ENCODE results near the gene KCNJ1. TPM values are rescaled to one million over a fixed set of nuclear protein-coding genes. Genes with fewer than 3 reads are reported as not detected.

Gene KCNJ1
- total and polyA plus RNA-seq, 2 of the 8 experiments (the other 6 are each of a cell fraction or from before 2014, with no cell fraction given): 0.17 to 0.23 TPM

GRCh38 chr11:128872094-128872493 is 5.0 kb upstream of the KCNJ1 start:
- H3K36me3 ChIP-seq (ENCODE audit: control insufficient read depth in 2 of 4, insufficient read depth in 4 of 4, low read length in 3 of 4): no peaks in the 10 kb centered on the region
- 11% methylated on average over 6 of the region's 6 CpGs; no CpG with 5 or more reads in 1 of the 2 experiments for WGBS, 2 experiments (ENCODE audit: extremely low coverage in 1 of 2, insufficient coverage in 1 of 2, insufficient read length in 1 of 2, insufficient replicate concordance in 2 of 2, low coverage in 1 of 2, low lambda C conversion rate in 2 of 2, missing lambda C conversion rate in 1 of 2)
- TF ChIP-seq CEBPB (IDR thresholded peaks at IDR 0.05; ENCODE audit: low read depth, low read length): no peak
- no peak for TF ChIP-seq KDM4A (IDR thresholded peaks at IDR 0.05; ENCODE audit: low read depth, low read length, severe bottlenecking)
- no peak overlapping the region for H3K27ac ChIP-seq (ENCODE audit: low read depth, low read length)
- peak; percentile 13 for FAIRE-seq
- H4K5ac ChIP-seq (ENCODE audit: insufficient read length, low read depth, low read length): no peak overlapping the region
- H3K9ac ChIP-seq (replicated peaks in 1 of 4; ENCODE audit: extremely low read depth in 1 of 4, low read depth in 3 of 4, low read length in 3 of 4): no peak overlapping the region; a peak in 1 of 7 replicates
- no peak overlapping the region for H4K8ac ChIP-seq (ENCODE audit: extremely low read depth, insufficient read depth, low read length)
- H4K20me1 ChIP-seq (replicated peaks in 1 of 2; ENCODE audit: control insufficient read depth in 1 of 2, insufficient read depth in 2 of 2, low read length in 2 of 2): no peaks in the 10 kb centered on the region
- no peak overlapping the region for H2BK20ac ChIP-seq (ENCODE audit: low read length)
- H2AFZ ChIP-seq (ENCODE audit: low read length): no peak overlapping the region
- no peaks in the 10 kb centered on the region for H3K79me1 ChIP-seq (ENCODE audit: low read depth, low read length)
- no peak overlapping the region for H2BK12ac ChIP-seq (ENCODE audit: low read depth, low read length)
- no peak overlapping the region for H3K18ac ChIP-seq (ENCODE audit: extremely low read depth, low read length)
- peak overlapping the region in 1 of 4 experiments; percentile 35; a peak in 3 of 8 replicates for H3K4me3 ChIP-seq (ENCODE audit: extremely low read depth in 1 of 4, insufficient read depth in 2 of 4, low read depth in 3 of 4, low read length in 4 of 4)
- H3K14ac ChIP-seq (ENCODE audit: insufficient read length): no peak overlapping the region
- H3K4ac ChIP-seq (replicated peaks; ENCODE audit: insufficient read length, low read depth, low read length): no peak overlapping the region
- no peak overlapping the region for H4K91ac ChIP-seq (replicated peaks; ENCODE audit: insufficient read length, low read length)
- H2BK5ac ChIP-seq (ENCODE audit: low read depth, low read length): peak overlapping the region; percentile 50; the same call in 1 of the 2 replicates
- no peak for DNase-seq (ENCODE audit: low read depth in 1 of 2, low spot score in 2 of 2)
- no peaks in the 10 kb centered on the region for H3K23me2 ChIP-seq (ENCODE audit: low read depth, low read length)
- no peak overlapping the region for H2AK5ac ChIP-seq (ENCODE audit: low read depth, low read length)
- no peak overlapping the region for H3K56ac ChIP-seq (replicated peaks; ENCODE audit: insufficient read length, low read depth, low read length)
- no peak overlapping the region for H2BK15ac ChIP-seq (ENCODE audit: low read length)
- H3K4me1 ChIP-seq (replicated peaks in 1 of 4; ENCODE audit: control insufficient read depth in 3 of 4, insufficient read depth in 4 of 4, low read length in 3 of 4): peaks cover 17 to 35% (median 23%) of the 10 kb centered on the region in 4 experiments
- H3K79me2 ChIP-seq (ENCODE audit: control insufficient read depth in 1 of 2, insufficient read depth in 2 of 2, low read length in 2 of 2): no peaks in the 10 kb centered on the region
- no peak overlapping the region for H3K23ac ChIP-seq (ENCODE audit: insufficient read length)
- peak overlapping the region; percentile 65 to 80 for H3K4me2 ChIP-seq (ENCODE audit: insufficient read depth in 1 of 2, low read depth in 2 of 2, low read length in 2 of 2)
- no peak overlapping the region for H2BK120ac ChIP-seq (replicated peaks; ENCODE audit: low read depth, low read length)
- H3K9me3 ChIP-seq (ENCODE audit: insufficient read depth in 2 of 2, low read depth in 1 of 2, low read length in 1 of 2): no peaks in the 10 kb centered on the region
- H3K27me3 ChIP-seq (replicated peaks in 1 of 4; ENCODE audit: control insufficient read depth in 3 of 4, extremely low read depth in 1 of 4, insufficient read depth in 3 of 4, low read length in 3 of 4): peaks cover 0 to 11% (median 9%) of the 10 kb centered on the region in 4 experiments; a peak in 5 of 7 replicates
- CTCF ChIA-PET (ENCODE audit: partially characterized antibody): interaction anchor here (1.0 to 4.9 kb wide), 3 partner anchors 9 to 13 kb away, joined by 3 to 35 read pairs (median 5); no protein-coding TSS in a partner anchor
- POLR2A ChIA-PET (ENCODE audit: partially characterized antibody): interaction anchor here (1.1 kb wide), 1 partner anchor 274 kb away, joined by 4 read pairs; no protein-coding TSS in a partner anchor

Data from H1 (cell line).